Middle frontal gyrus (tissue), 1 donor: ENCODE measurements around the gene HDAC10.

Source experiments
- DNase-seq: peaks from one replicate; pipeline ENCODE4 v3.0.0-alpha.2; 2015; ENCODE audit warnings: low spot score; ENCODE audit errors: extremely low spot score

The HDAC10 gene

DNA sequence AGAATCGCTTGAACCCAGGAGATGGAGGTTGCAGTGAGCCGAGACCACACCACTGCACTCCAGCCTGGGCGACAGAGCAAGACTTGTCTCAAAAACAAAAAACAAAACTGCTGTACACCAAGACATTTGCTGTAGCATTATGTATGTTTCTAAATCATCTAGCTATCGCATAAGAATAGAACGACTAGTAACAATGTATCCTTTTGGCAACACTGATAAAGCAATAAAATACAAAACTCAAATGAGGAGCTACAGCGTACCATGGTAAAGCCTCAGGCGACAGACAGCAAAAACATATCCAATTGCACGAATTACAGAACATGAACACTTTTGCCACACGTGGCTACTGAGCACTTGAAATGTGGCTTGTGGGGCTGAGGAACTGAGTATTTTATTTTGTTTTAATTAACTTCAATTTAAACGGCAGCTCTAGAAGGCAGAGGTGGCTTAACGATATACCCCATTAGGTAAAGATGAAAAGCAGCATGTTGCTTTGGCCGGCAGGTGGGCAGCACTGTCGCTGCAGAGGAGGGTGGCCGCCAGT lies 8.6 kb downstream of the HDAC10 start:
- DNase-seq: no peak

DNA sequence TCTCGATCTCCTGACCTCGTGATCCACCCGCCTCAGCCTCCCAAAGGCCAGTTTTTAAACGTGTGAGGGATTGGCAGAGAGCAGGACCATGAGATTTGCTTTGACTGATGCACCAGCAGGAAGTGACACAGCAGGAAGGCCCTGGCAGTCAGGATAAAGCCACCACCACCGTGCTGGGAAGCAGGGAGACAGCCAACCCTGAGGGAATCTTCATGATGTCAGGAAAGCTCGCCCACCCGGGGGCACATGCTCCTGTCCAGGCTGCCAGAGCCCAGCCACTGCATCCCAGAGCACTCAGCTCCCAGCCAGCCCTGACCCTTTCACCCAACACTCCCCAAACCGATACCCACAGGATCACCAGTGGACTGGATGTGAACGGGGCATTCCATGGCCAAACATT lies 12.3 kb downstream of the HDAC10 start:
- no peak for DNase-seq

DNA sequence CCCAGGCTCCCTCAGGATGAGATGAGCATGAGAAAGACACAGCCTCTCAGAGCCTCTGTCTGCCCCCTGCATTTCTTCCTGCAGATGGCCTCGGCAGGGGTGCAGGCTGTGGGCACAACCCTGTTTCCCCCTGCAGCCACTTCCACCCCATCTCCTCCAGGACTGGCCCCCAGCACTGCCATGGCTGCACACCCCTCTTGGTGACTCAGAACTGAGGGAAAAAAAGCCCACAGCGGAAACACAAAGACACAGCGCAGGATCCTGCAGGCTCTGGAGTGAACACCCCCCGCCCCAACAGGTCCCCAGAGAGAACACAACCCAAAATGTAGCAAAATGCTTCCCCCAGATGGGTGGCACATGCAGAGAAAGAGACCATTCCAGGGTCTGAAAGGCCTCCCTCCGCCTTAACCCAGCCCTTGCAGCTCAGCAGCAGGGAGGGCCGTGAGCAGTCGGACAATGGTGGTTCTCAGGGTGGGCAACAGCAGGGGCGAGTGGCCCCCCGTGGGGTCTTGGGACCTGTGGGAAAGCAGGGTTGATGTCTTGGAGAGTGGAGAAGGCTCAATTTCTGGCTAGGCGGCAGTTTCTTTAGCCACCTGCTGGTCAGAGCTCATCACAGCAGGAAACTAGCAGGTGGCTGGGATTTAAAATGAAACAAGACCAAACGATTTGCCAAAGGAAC lies 14.2 kb downstream of the HDAC10 start:
- no peak for DNase-seq

DNA sequence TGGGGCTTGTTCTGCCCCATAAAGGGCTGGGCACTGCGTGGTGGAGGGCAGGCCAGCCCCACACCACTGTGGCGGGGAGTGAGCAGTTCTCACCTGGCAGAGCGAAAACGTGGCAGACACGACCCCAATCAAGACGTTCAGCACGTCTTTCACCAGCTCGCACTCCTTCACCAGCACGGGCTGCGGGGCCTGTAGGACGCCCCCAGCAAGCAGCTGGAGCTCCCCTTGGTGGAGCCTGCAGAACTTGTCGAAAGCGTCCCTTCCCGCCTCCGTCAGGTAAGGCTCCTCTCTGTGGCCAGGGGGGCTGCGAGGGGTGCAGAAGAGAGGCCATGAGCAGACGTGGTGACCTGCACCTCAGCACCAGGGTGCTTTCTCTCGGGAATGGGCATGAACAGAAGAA lies 17.8 kb downstream of the HDAC10 start:
- DNase-seq: no peak

DNA sequence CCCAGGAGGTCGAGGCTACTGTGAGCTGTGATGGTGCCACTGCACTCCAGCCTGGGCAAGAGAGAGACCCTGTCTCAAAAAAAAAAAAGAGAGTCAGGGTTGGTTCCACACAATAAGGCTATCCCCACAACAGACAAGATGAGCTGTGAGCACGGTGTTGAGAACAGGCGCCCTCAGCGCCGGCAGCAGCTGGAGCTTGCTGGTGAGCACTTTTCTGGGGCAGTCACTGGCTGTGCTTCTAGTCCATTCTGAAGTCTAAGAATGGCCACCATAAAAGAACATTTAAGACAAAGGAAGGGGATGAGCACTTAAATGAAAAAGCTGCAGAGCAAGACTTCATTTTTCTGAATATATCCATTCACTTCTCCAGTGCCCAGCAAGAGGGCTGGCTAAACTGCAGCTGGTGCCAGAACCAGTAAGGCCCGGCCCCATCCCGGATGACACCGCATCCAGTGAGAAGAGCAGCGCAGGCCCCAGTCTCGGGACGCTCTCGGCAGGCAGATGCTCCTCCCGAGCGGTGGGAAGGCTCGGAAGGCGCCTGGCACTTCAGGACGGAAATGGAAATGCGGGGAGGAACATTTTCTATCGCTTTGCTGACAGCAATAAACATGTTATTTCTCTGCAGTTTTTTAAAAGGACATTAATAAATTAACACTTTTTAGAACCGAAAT lies 18.4 kb downstream of the HDAC10 start:
- no peak for DNase-seq

DNA sequence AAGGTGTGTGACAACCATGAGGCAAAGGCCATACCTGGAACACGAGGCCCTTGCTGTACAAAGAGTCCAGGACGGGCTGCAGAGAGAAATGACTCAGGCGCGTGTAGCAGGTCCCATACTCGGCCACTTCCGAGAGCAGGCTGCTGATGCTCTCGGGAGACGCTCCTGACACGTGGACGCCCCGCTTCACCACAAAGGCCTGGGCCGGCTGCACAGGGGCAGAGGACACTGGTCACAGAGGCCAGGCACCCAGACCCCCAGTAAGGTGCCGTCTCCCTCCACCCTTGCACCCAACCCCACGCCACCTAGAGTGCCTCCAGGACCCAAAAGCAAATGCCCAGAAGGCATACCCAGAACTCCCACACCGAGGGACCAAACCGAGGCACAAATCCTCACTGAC lies 21.7 kb downstream of the HDAC10 start:
- DNase-seq: no peak

DNA sequence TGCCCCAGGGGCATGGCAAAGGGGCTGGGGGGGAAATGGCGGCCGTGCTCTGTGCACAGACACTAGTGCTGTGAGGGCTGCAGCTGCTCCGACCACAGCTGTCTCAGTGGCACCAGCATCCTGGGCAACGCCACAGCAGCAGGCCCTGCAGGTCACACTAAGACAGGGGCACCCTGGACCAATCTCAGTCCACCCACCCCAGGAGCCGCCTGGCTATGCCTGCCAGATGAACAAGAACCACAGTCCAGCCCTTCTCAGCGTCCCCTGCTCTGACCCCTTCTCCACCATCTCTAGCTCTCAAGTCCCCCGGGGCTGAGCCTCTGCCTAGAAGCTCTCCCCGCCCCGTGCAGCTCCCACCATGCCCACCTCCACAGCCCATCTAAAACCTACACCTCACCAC lies 22.7 kb downstream of the HDAC10 start:
- DNase-seq: no peak

DNA sequence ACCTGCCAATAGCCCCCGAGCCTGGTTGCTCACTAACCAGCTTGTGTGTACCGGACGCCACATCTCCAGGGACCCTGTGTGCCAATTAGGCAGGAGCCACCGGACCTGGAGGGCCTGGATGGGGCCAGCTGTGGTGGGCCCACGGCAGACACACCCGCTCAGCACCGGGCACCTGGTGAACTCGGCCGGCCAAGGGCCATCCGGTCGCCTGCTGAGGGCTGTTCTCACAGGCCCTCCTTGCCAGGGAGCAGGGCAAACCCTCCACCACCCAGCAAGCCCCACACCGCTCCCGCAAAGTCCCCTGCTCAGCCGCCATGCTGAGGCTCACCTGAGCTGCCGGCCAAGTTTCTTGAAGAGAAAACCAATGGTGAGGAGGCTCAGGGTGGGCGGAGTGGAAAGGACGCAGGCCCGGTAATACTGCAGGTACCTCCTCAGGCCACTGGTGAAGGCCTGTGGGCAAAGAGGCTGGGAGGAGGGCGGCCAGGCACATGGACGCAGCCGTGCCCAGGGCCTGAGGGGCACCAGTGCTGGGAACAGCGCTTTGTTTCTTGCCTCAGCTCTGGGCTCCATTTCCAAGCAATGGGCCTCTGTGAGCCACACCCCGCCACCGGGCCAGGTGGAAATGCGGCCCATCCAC lies 23.4 kb downstream of the HDAC10 start:
- DNase-seq: no peak

DNA sequence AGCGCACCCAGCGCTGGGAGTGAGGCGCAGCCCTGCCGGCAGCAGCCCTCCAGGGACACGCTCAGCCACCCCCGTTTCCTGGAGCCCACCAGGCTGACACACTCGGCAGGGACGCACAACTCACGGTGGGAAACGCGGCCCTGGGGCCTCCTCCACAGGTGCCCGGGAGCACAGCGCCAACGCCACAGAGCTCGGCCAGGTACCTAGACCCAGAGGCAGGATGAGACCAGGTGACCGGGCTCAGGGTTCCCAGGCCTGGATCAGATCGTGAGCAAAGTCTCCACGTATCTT lies 24.2 kb downstream of the HDAC10 start:
- DNase-seq: no peak

DNA sequence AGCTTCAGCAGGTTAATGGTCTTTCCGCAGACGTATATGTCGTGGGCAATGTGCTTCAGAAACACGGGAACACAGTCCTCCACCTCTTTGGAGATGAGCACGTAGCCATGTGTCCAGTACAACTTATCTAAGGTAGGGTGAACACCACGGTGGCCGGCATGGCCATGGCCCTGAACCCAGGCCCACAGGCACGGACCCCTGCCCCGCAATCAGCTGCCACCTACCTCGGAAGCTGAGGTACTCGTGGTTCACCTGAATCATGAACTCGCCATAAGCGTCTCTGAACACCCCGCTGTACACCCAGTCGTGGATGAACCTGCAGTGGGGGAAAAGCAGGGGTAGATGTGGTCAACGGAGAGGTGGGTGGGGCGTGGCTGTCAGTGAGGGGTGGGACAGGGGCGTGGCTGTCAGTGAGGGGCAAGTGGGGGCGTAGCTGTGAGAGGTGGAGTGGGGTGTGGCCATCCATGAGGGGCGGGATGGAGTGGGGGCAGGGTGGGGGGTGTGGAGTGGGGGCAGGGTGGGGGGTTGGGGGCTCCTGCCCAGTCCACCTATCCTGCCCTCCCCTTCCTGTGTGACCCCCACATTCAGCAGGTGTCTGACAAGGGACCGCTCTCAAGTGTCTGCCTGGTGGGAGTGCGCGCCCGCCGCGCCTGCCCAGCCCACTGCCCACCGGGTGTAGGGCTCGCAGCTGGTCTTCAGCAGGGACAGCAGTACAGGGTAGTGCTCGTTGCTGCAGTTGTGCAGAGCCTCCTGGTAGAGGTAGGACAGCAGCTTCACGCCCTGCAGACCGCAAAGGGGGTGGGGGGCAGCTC lies 24.8 kb downstream of the HDAC10 start:
- DNase-seq: no peak

DNA sequence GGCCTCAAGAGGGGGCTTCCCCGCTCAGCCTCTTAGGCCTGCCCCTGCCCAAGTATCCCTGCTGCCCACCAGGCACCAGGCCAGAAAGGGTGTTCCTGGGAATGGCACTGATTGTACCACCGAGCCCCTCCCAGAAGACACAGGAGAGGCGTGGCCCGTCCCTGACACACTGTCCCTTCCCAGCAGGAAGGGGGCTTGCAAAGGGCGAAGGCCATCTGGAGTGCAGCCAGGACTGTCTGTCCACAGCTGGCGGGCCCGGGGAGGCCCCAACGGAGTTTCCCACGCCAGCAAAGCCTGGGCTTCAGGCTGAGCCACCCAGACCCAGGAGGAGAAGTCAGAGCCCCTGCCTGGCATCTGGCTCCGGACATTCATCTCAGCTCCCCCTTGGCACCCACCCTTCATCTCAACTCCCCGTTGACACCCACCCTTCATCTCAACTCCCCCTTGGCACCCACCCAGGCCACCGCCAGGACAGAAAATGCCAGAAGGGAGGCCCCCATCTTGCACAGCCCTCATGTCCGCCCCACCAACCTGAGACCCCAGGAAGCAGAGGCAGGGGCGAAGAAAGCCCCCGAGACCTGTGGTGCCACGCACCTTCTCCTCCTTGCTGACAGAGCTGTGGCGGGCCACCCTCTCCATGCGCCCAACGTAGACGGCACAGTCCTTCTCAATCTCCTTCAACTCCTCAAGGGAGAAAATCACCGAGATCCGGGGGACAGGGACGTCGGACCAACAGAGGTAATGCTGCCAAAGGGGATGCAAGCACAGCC lies 25.7 kb downstream of the HDAC10 start:
- DNase-seq: no peak

DNA sequence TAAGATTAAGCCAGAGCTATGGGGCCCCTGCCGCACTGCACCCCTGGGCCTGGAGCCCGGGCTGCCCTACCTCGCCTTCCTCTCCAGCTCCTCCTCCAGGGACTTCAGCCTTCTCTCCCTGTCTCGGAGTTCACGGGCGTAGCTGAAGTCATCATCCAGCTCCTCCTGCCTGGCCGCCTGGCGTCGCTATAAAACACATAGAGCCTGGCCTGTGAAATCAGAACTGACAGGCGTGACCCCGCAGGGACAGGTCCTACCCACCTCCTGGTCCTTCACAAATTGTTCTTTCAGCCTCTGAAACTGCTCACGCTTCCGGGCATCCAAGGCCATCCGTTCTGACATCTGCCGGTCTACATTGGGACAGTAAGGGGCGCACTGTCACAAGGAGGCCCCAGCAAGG lies 27.0 kb downstream of the HDAC10 start:
- no peak for DNase-seq

DNA sequence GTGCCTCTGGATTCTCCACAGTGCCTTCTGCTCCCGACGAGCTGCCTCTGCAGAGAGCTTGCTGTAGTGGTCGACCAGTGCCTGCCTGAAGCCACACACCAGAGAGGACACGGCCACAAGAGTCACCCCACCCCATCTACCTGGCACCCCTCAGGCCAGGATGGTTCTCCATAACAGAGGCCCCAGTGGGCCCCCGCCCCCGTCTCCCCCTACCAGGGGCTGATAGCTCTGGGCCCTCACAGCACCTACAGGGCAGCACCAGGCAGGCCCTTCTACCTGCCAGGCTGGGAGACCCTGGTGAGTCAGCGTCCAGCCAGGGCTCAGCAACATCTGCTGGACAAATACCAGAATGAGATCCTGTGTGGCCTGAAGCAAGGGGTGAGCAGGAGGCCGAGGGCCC lies 28.6 kb downstream of the HDAC10 start:
- DNase-seq: no peak

DNA sequence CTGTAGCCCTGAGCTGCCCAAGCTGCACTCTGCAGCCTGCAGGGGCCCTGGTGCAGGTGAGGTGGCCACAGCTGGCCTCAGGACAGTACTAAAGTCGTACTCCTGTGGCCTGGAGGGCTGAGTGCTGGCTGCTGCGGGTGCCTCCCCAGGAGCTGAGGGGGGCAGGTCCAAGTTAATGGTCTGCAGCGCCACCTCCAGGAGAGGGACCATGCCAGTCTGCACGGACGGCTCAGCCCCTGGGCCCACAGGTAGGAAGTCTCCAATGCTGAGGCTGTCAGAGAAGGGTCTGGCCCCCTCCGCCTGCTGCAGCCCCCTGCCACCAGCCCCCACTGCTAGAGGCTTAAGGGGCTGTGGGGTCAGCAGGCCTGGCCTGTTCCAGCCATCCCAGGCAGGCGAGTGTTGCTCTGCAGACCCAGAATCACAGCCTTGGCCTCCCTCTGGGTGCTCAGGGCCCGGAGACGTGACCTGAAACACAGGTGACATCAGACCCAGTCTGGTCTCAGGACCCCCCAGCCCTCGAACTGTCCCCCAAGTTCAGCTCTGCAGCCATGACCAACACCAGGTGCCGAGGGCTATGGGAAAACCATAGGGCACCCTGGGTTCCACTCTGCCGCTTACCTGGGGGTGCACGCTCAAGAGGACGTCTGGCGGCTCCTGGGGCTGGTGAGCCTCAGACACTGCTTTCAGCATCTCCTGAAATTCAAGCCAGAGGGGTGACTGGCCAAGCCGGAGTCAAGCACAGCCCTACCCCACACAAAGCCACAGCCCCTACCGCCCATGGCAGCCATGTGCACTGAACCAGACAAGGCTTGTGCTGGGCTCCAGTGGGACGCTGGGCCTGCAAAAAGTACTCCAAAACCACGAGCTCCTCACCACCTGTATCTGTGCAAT lies 29.4 kb downstream of the HDAC10 start:
- no peak for DNase-seq

DNA sequence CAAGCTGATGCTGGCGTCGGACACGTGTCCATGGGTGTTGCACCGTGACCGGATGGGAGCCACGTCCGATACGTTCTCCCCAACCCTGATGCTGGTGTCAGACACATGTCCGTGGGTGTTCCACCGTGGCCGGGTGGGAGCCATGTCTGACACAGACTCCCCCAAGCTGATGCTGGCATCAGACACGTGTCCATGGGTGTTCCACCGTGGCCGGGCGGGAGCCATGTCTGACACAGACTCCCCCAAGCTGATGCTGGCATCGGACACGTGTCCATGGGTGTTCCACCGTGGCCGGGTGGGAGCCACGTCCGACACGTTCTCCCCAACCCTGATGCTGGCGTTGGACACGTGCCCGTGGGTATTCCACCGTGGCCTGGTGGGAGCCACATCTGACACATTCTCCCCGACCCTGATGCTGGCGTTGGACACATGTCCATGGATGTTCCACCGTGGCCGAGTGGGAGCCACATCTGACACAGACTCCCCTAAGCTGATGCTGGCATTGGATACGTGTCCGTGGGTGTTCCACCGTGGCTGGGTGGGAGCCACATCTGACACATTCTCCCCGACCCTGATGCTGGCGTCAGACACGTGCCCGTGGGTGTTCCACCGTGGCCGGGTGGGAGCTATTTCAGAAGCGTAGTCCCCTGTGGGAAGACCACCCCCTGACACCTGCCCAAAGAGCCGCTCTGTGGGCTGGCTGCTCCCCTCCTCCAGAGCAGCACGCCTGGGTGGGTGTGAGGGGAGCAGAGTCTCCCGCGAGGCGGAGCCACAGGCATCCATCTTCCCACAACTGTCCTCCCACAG lies 30.3 kb downstream of the HDAC10 start:
- DNase-seq: no peak

DNA sequence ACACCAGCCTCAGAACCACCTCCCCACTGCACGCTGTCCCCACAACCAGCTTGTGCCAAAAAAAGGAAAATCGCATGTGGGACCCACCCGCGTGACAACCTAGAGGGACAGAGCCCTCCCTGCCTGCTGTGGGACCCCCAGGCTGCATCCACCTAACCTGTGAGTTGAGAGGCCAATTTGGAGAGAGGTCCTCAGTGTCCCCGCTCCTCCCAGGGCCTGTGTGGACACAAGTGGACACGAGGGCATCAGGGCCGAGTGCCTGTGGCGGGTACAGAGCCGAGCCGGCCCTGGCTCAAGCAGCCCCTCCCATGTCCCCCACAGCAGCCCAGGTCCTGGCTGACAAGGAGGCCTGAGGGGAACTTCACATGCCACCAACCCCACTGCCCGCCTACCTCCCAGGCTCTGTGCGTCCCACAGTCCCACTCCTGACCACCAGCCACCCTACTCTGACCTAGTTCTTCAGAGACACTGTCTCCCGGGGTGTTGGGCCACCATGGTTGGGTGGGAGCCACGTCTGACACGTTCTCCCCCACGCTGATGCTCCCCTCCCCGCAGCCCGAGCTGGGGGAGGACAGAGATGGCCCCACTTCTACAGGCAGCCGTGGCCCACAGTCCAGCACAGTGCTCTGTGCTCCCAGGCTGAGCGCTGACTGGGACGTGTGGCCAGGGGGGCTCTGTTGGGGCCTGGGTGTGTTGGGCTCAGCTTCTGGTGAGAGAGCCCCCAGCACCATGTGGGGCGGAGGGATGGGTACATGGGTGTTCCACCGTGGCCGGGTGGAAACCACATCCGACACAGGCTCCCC lies 31.1 kb downstream of the HDAC10 start:
- no peak for DNase-seq

DNA sequence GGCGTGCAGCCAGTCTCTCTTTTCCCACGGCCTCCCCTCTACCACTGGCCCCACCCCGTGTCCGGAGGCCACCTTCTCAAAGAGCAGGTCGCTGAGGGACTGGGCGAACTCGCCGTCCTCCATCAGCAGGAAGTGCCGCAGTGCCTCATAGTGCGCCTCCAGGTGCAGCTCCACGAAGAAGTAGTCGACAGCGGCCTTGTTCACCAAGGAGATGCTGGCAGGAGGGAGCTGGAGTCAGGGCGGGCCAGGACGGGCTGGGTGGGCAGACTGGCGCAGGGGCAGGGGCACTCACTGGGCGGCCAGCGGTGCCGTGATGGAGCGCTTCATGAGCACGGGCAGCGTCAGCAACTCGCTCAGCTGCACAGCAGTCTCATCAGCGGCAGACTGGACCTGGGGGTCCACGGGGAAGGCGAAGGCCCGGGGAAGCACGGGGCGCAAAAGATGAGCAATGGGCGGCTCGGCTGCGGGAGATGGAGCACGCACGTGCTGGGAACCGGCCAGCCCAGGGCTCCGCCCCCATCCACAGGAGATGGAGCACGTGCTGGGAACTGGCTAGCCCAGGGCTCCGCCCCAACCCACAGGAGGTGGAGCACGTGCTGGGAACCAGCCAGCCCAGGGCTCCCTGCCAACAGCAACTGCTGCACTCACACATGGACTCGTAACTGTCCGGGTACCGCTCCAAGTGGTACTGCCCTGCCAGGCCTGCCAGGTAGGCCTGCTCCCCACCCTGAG lies 31.9 kb downstream of the HDAC10 start:
- no peak for DNase-seq
